Prostate gland (tissue), 2 donors: ENCODE measurements around the gene FBXO41.

Experiments
- POLR2AphosphoS5 ChIP-seq: sonication (generic); formaldehyde crosslinking; IDR thresholded peaks from one replicate; pipeline ENCODE4 v1.6.1; 2017; ENCODE audit warnings: antibody characterized with exemption
- TF ChIP-seq, protein P1 (sequence below), 4 experiments: fragments of 200-600 bp in 2 of 4; fragments of 450-650 bp in 2 of 4; sonication (generic) in 2 of 4; IDR thresholded peaks; 1 replicate in 3 of 4; 2 replicates in 1 of 4; pipeline ENCODE4 v1.5.1; 2016 to 2019; ENCODE audit warnings: antibody characterized with exemption in 4 of 4, mild to moderate bottlenecking in 2 of 4, moderate library complexity in 2 of 4

DNA sequence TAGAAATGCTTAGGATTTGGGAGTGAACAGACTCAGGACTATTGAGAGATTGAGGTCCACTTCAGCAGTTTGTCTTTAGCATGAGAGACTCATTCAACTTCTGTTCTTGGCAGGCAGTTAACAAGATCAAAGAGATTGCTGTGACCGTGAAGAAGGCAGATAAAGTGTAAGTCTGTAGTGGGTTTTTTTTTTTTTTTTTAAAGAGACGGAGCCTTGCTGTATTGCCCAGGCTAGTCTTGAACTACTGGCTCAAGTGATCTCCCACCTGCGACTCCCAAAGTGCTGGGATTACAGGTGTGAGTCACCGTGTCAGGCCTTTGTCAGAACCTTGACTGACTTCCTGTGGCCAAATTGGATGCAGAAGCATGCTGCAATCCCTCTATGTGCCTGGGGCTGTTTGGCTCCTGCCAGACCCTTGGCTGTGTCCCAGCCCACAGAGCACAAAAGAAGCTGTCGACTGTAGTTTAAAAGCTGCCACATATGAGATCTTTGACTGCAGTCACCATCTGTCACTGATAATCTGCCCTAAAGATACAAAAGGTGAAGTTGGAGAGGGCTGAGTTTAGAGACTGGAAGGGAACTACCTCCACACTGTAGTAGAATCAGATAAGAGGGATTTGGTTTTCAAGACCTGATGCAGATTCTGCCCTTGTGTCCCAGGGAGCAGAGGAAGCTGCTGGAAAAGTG, 40.3 kb downstream of the FBXO41 start:
- TF ChIP-seq, protein P1, sequence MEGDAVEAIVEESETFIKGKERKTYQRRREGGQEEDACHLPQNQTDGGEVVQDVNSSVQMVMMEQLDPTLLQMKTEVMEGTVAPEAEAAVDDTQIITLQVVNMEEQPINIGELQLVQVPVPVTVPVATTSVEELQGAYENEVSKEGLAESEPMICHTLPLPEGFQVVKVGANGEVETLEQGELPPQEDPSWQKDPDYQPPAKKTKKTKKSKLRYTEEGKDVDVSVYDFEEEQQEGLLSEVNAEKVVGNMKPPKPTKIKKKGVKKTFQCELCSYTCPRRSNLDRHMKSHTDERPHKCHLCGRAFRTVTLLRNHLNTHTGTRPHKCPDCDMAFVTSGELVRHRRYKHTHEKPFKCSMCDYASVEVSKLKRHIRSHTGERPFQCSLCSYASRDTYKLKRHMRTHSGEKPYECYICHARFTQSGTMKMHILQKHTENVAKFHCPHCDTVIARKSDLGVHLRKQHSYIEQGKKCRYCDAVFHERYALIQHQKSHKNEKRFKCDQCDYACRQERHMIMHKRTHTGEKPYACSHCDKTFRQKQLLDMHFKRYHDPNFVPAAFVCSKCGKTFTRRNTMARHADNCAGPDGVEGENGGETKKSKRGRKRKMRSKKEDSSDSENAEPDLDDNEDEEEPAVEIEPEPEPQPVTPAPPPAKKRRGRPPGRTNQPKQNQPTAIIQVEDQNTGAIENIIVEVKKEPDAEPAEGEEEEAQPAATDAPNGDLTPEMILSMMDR (IDR thresholded peaks at IDR 0.05), result no peak
- TF ChIP-seq POLR2AphosphoS5, result peak; percentile 46
